ENCODE measurements around the gene HGFAC. TPM values are rescaled to one million over a fixed set of nuclear protein-coding genes. Genes with fewer than 3 reads are reported as not detected.

HGFAC gene
- polyA plus RNA-seq, 1 donor from 2014 or later, result 16.2 TPM

GRCh38 chr4:3430524-3430923, 11.2 kb upstream of the HGFAC start:
- Histone ChIP-seq H3K27ac (ENCODE audit: low read length) (no peak overlapping the region), H3F3A (ENCODE audit: insufficient read depth, low read length, poor library complexity, severe bottlenecking) (no peaks in the 10 kb centered on the region), H3K9me2 (ENCODE audit: insufficient read depth, low read length) (no peaks in the 10 kb centered on the region), H3K9me3 (ENCODE audit: low read length) (no peaks in the 10 kb centered on the region), H3K4me2 (ENCODE audit: low read length) (no peak overlapping the region), H3K4me3 (ENCODE audit: low read length) (no peak overlapping the region), H3K27me3 (ENCODE audit: insufficient read depth, low read depth, low read length) (no peaks in the 10 kb centered on the region), H3K9ac (ENCODE audit: low read length) (no peak overlapping the region), H3K36me3 (ENCODE audit: insufficient read depth, low read length) (no peaks in the 10 kb centered on the region), H2AFZ (ENCODE audit: low read depth, low read length) (no peak overlapping the region), H4K20me1 (ENCODE audit: insufficient read depth) (no peaks in the 10 kb centered on the region), H3K79me2 (replicated peaks; ENCODE audit: insufficient read depth, low read length) (no peaks in the 10 kb centered on the region)
- no peak for TF ChIP-seq CTCF (IDR thresholded peaks at IDR 0.05; ENCODE audit: poor library complexity, severe bottlenecking)
- TF ChIP-seq EZH2 (IDR thresholded peaks at IDR 0.05; ENCODE audit: borderline replicate concordance, insufficient read depth, low read length, poor library complexity, severe bottlenecking), result no peak
- no peak for TF ChIP-seq SMC3 (conservative IDR thresholded peaks at IDR 0.05; ENCODE audit: poor library complexity)
- TF ChIP-seq EP300 (conservative IDR thresholded peaks at IDR 0.05; ENCODE audit: poor library complexity, severe bottlenecking), result no peak
- no peak for TF ChIP-seq RAD21 (conservative IDR thresholded peaks at IDR 0.05)
- no peak for TF ChIP-seq REST (IDR thresholded peaks at IDR 0.05; ENCODE audit: borderline replicate concordance)
- TF ChIP-seq TAF1 (IDR thresholded peaks at IDR 0.05; ENCODE audit: low read depth), result no peak
- TF ChIP-seq MXI1 (conservative IDR thresholded peaks at IDR 0.05; ENCODE audit: poor library complexity, severe bottlenecking), result no peak
- TF ChIP-seq POLR2AphosphoS5 (IDR thresholded peaks at IDR 0.05), result no peak

- Histone ChIP-seq H3K4me3 (ENCODE audit: low read length) (no peak overlapping the region), H3K27ac (ENCODE audit: low read length) (no peak overlapping the region), H3K27me3 (ENCODE audit: insufficient read depth, low read depth, low read length) (no peaks in the 10 kb centered on the region), H3K36me3 (ENCODE audit: insufficient read depth, low read length) (no peaks in the 10 kb centered on the region), H3K9ac (ENCODE audit: low read length) (no peak overlapping the region), H3K79me2 (replicated peaks; ENCODE audit: insufficient read depth, low read length) (no peaks in the 10 kb centered on the region), H3K9me3 (ENCODE audit: low read length) (no peaks in the 10 kb centered on the region), H3F3A (ENCODE audit: insufficient read depth, low read length, poor library complexity, severe bottlenecking) (no peaks in the 10 kb centered on the region), H3K9me2 (ENCODE audit: insufficient read depth, low read length) (no peaks in the 10 kb centered on the region), H2AFZ (ENCODE audit: low read depth, low read length) (no peak overlapping the region), H4K20me1 (ENCODE audit: insufficient read depth) (no peaks in the 10 kb centered on the region), H3K4me2 (ENCODE audit: low read length) (no peak overlapping the region)
- TF ChIP-seq TAF1 (IDR thresholded peaks at IDR 0.05; ENCODE audit: low read depth) (no peak), MXI1 (conservative IDR thresholded peaks at IDR 0.05; ENCODE audit: poor library complexity, severe bottlenecking) (no peak), REST (IDR thresholded peaks at IDR 0.05; ENCODE audit: borderline replicate concordance) (no peak), POLR2AphosphoS5 (IDR thresholded peaks at IDR 0.05) (no peak), CTCF (IDR thresholded peaks at IDR 0.05; ENCODE audit: poor library complexity, severe bottlenecking) (no peak), EP300 (conservative IDR thresholded peaks at IDR 0.05; ENCODE audit: poor library complexity, severe bottlenecking) (no peak), SMC3 (conservative IDR thresholded peaks at IDR 0.05; ENCODE audit: poor library complexity) (no peak), RAD21 (conservative IDR thresholded peaks at IDR 0.05) (no peak), EZH2 (IDR thresholded peaks at IDR 0.05; ENCODE audit: borderline replicate concordance, insufficient read depth, low read length, poor library complexity, severe bottlenecking) (no peak)
Observed at GRCh38 chr4:3431446-3431993, 10.2 kb upstream of the HGFAC start.

Data from neural cell (in vitro differentiated cells).